Peyer's patch (tissue), 4 donors: ENCODE data around the gene CEND1. TPM values are rescaled to one million over a fixed set of nuclear protein-coding genes. Genes with fewer than 3 reads are reported as not detected.

Experiments used
- DNase-seq, 3 donors: peaks; one replicate each; pipeline ENCODE4 v3.0.0-alpha.2; 2017 to 2019
- H3K27ac ChIP-seq, 4 donors: fragments of 200-600 bp; sonication (generic); one replicate each; pipeline ENCODE4 v1.5.1; 2016 to 2019
- H3K27me3 ChIP-seq, 2 donors: fragments of 200-600 bp; sonication (generic); one replicate each; pipeline ENCODE4 v1.5.1; 2019
- H3K36me3 ChIP-seq, 3 donors: fragments of 200-600 bp; sonication (generic); one replicate each; pipeline ENCODE4 v1.5.1; 2016 to 2019
- H3K4me1 ChIP-seq, 4 donors: fragments of 200-600 bp; sonication (generic); one replicate each; pipeline ENCODE4 v1.5.1; 2016 to 2019
- H3K4me3 ChIP-seq, 4 donors: fragments of 200-600 bp; sonication (generic); 1 replicate in 3 of 4; 2 replicates in 1 of 4; pipeline ENCODE4 v1.5.1; 2016 to 2019; ENCODE audit warnings: mild to moderate bottlenecking in 1 of 4
- H3K9me3 ChIP-seq, 4 donors: fragments of 200-600 bp; sonication (generic); one replicate each; pipeline ENCODE4 v1.5.1; 2016 to 2019; ENCODE audit warnings: mild to moderate bottlenecking in 1 of 4
- POLR2A ChIP-seq, 2 donors: fragments of 450-650 bp; IDR thresholded peaks; one replicate each; pipeline ENCODE4 v1.5.1; 2017; ENCODE audit warnings: antibody characterized with exemption in 2 of 2, mild to moderate bottlenecking in 2 of 2, moderate library complexity in 2 of 2
- total RNA-seq, 4 donors: library from RNA; depleted of rRNA; stranded (reverse); fragments of >200 nt; gene quantifications; one replicate each; pipeline ENCODE4 v1.1.0, GENCODE V29; 2016
- TF ChIP-seq, protein P1 (sequence below), 6 experiments: fragments of 450-650 bp in 4 of 6; fragments of 200-600 bp in 2 of 6; sonication (generic) in 1 of 6; IDR thresholded peaks; one replicate each; pipeline ENCODE4 v1.5.1; 2017 to 2019; ENCODE audit warnings: antibody characterized with exemption in 6 of 6, mild to moderate bottlenecking in 3 of 6, moderate library complexity in 1 of 6

Gene CEND1
- total RNA-seq, 4 donors from 2014 or later: not detected

DNA sequence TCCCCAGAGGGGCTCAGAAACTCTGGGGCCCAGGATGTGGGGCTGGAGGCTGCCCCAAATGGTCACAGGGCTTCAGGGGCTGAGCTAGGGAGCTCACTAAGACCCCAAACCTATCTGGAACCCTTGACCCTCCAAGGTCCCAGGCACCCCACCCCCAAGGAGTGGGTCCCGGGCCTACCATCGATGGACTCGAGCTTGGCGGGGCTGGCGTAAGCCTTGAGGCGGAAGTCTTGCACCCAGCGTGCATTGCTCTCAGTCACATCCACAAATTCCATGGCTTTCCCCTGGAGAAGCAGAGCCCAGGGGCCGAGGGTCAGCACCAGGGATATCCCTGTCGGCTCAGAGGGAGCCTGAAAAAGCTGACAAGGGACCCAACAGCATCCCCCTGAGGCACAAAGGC, 16.1 kb downstream of the CEND1 start:
- Histone ChIP-seq H3K9me3 (no peaks in the 10 kb centered on the region), H3K36me3 (peaks cover 0 to 41% (median 0%) of the 10 kb centered on the region in 3 donors), H3K27ac (no peak overlapping the region), H3K27me3 (no peaks in the 10 kb centered on the region), H3K4me1 (peaks cover 0 to 29% (median 12%) of the 10 kb centered on the region in 4 donors), H3K4me3 (no peak overlapping the region)
- no peak for TF ChIP-seq POLR2A (IDR thresholded peaks at IDR 0.05)
- TF ChIP-seq, protein P1, sequence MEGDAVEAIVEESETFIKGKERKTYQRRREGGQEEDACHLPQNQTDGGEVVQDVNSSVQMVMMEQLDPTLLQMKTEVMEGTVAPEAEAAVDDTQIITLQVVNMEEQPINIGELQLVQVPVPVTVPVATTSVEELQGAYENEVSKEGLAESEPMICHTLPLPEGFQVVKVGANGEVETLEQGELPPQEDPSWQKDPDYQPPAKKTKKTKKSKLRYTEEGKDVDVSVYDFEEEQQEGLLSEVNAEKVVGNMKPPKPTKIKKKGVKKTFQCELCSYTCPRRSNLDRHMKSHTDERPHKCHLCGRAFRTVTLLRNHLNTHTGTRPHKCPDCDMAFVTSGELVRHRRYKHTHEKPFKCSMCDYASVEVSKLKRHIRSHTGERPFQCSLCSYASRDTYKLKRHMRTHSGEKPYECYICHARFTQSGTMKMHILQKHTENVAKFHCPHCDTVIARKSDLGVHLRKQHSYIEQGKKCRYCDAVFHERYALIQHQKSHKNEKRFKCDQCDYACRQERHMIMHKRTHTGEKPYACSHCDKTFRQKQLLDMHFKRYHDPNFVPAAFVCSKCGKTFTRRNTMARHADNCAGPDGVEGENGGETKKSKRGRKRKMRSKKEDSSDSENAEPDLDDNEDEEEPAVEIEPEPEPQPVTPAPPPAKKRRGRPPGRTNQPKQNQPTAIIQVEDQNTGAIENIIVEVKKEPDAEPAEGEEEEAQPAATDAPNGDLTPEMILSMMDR (IDR thresholded peaks at IDR 0.05): no peak
- DNase-seq: no peak

- Histone ChIP-seq H3K4me1 (peaks cover 0 to 25% (median 11%) of the 10 kb centered on the region in 4 donors), H3K36me3 (peaks cover 0 to 41% (median 0%) of the 10 kb centered on the region in 3 donors), H3K9me3 (no peaks in the 10 kb centered on the region), H3K27ac (no peak overlapping the region), H3K27me3 (no peaks in the 10 kb centered on the region), H3K4me3 (no peak overlapping the region)
- TF ChIP-seq POLR2A (IDR thresholded peaks at IDR 0.05): no peak
- TF ChIP-seq, protein P1 (IDR thresholded peaks at IDR 0.05): no peak
- no peak for DNase-seq
Observed at GRCh38 chr11:773425-773824, 16.5 kb downstream of the CEND1 start.

DNA sequence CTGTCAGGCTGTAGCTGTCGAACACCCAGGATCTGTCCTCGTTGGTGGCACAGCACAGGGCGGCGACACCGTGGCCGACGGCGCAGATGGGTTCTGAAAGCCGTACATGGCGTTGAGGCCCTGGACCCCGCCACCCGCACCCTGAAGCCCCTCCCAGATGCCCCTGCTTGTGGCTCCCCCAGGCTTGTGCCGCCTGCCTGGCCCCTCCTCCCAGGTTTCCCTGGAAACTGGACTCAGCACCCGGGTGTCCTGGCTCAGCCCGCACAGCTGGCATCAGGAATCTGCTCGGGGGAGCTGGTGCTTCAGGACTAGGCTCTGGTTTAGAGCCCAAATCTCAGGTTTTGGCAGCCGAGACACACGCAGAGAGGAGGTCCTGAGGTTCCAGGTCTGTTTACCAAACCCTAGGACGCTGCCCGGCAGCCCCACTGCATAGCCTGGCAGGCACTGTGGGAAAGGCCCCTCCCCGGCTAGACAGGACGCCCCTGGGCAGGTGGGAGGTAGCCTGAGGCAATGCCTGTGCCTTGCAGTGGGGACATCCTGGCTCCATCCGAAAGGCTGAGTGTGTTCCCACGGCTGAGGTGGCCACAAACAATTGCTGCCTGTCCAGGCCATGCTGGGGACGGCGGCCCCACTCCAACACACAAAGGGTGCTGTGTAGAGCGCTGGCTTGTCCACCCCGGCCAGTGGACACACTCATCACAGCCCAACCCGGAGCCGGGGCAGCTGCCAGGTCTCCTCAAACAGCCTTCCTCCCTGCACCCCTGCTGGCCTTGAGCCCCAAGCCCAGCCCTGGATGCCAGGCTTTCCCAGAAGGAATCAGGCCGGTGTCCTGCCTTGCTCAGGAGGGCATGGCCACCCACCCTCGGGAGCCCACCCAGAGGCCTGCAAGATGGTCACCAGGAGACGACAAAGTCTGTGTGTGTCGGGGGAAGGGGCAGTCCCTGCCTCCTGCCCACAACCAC, 17.2 kb downstream of the CEND1 start:
- TF ChIP-seq, protein P1 (IDR thresholded peaks at IDR 0.05): no peak
- no peak for TF ChIP-seq POLR2A (IDR thresholded peaks at IDR 0.05)
- no peak for DNase-seq
- H3K27ac ChIP-seq: no peak overlapping the region
- no peaks in the 10 kb centered on the region for H3K27me3 ChIP-seq
- H3K36me3 ChIP-seq: peaks cover 0 to 41% (median 0%) of the 10 kb centered on the region in 3 donors
- H3K9me3 ChIP-seq: no peaks in the 10 kb centered on the region
- H3K4me3 ChIP-seq: no peak overlapping the region
- peaks cover 0 to 21% (median 8%) of the 10 kb centered on the region in 4 donors for H3K4me1 ChIP-seq

DNA sequence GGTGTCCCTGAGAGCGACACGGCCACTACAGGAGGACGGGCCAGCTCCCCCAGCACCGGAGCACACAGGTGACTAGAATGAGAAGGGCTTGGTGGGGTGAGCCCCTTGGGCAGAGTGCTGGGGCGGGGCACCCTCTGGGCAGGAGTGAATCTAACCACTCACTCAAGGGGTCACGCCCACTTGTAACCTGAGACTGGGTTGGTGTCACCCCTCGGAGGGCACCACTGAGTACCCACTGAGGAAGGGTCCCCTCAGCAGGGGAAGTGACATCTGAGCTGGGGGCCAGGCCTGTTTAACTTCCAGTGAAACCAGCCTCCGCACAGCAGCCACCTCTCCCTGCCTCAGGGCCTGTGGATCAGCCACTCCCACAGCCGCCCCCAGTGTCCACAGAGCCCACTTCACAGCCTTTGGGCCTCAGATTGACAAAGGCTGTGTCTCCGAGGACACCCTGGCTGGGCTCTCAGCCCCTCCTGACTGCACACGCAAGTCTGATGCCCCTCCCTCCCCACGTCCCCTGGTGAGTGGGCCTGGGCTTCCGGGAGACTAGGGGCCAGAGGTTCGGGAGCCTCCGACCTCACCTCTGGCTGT, 18.2 kb downstream of the CEND1 start:
- H3K4me3 ChIP-seq: no peak overlapping the region
- no peaks in the 10 kb centered on the region for H3K9me3 ChIP-seq
- peaks cover 0 to 46% (median 0%) of the 10 kb centered on the region in 3 donors for H3K36me3 ChIP-seq
- peaks cover 0 to 21% (median 8%) of the 10 kb centered on the region in 4 donors for H3K4me1 ChIP-seq
- H3K27ac ChIP-seq: no peak overlapping the region
- no peak for DNase-seq
- no peaks in the 10 kb centered on the region for H3K27me3 ChIP-seq
- TF ChIP-seq POLR2A (IDR thresholded peaks at IDR 0.05): no peak
- TF ChIP-seq, protein P1 (IDR thresholded peaks at IDR 0.05): no peak

DNA sequence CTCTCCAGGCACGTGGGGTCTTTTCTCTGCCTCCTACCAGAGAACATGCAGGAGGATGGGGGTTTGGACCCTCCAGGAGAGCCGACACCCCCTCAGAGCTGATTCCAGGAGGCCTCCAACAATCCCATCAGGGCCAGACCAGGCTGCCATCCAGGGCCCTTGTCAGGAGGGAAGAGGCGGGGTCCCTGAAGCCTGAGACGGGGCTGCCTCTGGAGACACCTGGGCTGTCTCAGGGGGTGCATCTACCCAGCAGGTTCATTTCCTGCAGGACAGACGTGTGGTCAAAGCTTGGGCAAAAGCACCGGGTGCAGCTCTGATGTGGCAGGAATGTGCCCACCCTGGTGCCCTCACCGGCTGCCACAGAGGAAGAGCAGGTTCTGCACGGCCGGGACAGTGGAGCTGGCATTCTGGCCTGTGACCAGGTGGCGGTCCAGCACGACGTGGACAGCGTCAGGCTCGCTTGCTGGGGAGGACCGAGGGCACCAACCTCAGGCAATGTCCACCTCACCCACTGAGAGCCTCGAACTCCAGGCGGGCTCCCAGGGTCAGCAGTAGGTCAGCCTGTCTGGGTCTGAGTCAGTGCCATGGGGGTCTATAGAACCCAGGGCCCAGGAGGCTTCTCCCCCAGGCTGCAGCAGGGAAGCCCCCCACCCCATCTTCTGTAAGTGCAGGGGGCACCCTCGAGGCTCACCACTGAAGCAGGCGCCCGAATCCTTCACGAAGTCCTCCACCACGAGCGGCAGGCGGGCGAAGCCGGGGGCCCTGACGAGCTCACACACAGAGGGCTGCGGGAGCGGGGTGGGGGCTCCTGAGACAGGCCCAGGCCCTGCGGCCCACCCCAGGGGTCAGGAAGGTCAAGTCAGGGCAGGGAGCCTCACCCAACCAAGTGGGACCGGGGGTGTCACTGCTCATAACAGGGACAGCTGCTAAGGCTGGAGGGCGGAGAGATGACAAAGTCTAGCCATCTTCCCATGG, 19.0 kb downstream of the CEND1 start:
- DNase-seq: no peak
- H3K36me3 ChIP-seq: peaks cover 0 to 52% (median 0%) of the 10 kb centered on the region in 3 donors

More for the DNA sequence above, 19.0 kb downstream of the CEND1 start:
- no peaks in the 10 kb centered on the region for H3K27me3 ChIP-seq
- no peak overlapping the region for H3K27ac ChIP-seq
- H3K4me1 ChIP-seq: peaks cover 0 to 13% (median 1%) of the 10 kb centered on the region in 4 donors
- no peaks in the 10 kb centered on the region for H3K9me3 ChIP-seq
- TF ChIP-seq POLR2A (IDR thresholded peaks at IDR 0.05): no peak
- TF ChIP-seq, protein P1 (IDR thresholded peaks at IDR 0.05): no peak
- no peak overlapping the region for H3K4me3 ChIP-seq
